H9 (cell line): Measurements from ENCODE around the gene ARHGAP10. TPM values are rescaled to one million over a fixed set of nuclear protein-coding genes. Genes with fewer than 3 reads are reported as not detected.

Experiments used
- DNase-seq: peaks from one replicate; pipeline ENCODE4 v3.0.0-alpha.2; 2017
- H2AFZ ChIP-seq: one replicate; pipeline ENCODE4 v1.6.1; 2013; ENCODE audit warnings: mild to moderate bottlenecking, low read length, control low read depth, moderate library complexity
- H2AK5ac ChIP-seq: 2 replicates; pipeline ENCODE4 v1.6.1; 2013; ENCODE audit warnings: low read length, control low read depth, mixed read lengths; ENCODE audit not compliant: insufficient read length
- H2BK120ac ChIP-seq: one replicate; pipeline ENCODE4 v1.6.1; 2013; ENCODE audit warnings: low read depth, mild to moderate bottlenecking, low read length, control low read depth, inconsistent platforms; ENCODE audit not compliant: poor library complexity, severe bottlenecking
- H2BK12ac ChIP-seq: 2 replicates; pipeline ENCODE4 v1.6.1; 2013; ENCODE audit warnings: low read length, control low read depth, mixed read lengths, low read depth; ENCODE audit not compliant: insufficient read length
- H2BK15ac ChIP-seq: 2 replicates; pipeline ENCODE4 v1.6.1; 2013; ENCODE audit warnings: low read depth, low read length, control low read depth
- H2BK20ac ChIP-seq: one replicate; pipeline ENCODE4 v1.6.1; 2013; ENCODE audit warnings: low read depth, mild to moderate bottlenecking, low read length, control low read depth, inconsistent platforms; ENCODE audit not compliant: poor library complexity, severe bottlenecking
- H2BK5ac ChIP-seq: 2 replicates; pipeline ENCODE4 v1.6.1; 2013; ENCODE audit warnings: low read length, control low read depth, mixed read lengths; ENCODE audit not compliant: insufficient read length
- H3K14ac ChIP-seq: 2 replicates; pipeline ENCODE4 v1.6.1; 2013; ENCODE audit warnings: low read length, control low read depth; ENCODE audit not compliant: insufficient read depth
- H3K18ac ChIP-seq: 2 replicates; pipeline ENCODE4 v1.6.1; 2013; ENCODE audit warnings: low read depth, mild to moderate bottlenecking, mixed read lengths, low read length, control low read depth; ENCODE audit not compliant: insufficient read length
- H3K23ac ChIP-seq: 2 replicates; pipeline ENCODE4 v1.6.1; 2013; ENCODE audit warnings: low read length, control low read depth, mixed read lengths, low read depth; ENCODE audit not compliant: insufficient read length
- H3K23me2 ChIP-seq: 2 replicates; pipeline ENCODE4 v1.6.1; 2013; ENCODE audit warnings: low read depth, mild to moderate bottlenecking, mixed read lengths, low read length, control low read depth; ENCODE audit not compliant: insufficient read length, poor library complexity, severe bottlenecking
- H3K27ac ChIP-seq: 2 replicates; pipeline ENCODE4 v1.5.1; 2013; ENCODE audit warnings: low read length, control low read depth, mixed read lengths, low read depth; ENCODE audit not compliant: insufficient read length
- H3K27me3 ChIP-seq: 2 replicates; pipeline ENCODE4 v1.6.1; 2013; ENCODE audit warnings: low read length, control low read depth, inconsistent platforms; ENCODE audit not compliant: insufficient read depth
- H3K4ac ChIP-seq: 2 replicates; pipeline ENCODE4 v1.6.1; 2013; ENCODE audit warnings: low read depth, mild to moderate bottlenecking, control low read depth, inconsistent platforms, low read length, moderate library complexity
- H3K4me1 ChIP-seq: 2 replicates; pipeline ENCODE4 v1.6.1; 2013; ENCODE audit warnings: low read length, control low read depth, inconsistent platforms; ENCODE audit not compliant: insufficient read depth
- H3K4me2 ChIP-seq: 2 replicates; pipeline ENCODE4 v1.6.1; 2013; ENCODE audit warnings: low read length, control low read depth, mixed read lengths; ENCODE audit not compliant: insufficient read length, insufficient read depth
- H3K56ac ChIP-seq: 2 replicates; pipeline ENCODE4 v1.6.1; 2013; ENCODE audit warnings: low read depth, mild to moderate bottlenecking, mixed read lengths, low read length, control low read depth; ENCODE audit not compliant: insufficient read length
- H3K79me1 ChIP-seq: 2 replicates; pipeline ENCODE4 v1.6.1; 2013; ENCODE audit warnings: low read depth, mild to moderate bottlenecking, moderate library complexity, low read length, control low read depth, inconsistent platforms; ENCODE audit not compliant: insufficient read depth, poor library complexity, severe bottlenecking
- H3K79me2 ChIP-seq: 2 replicates; pipeline ENCODE4 v1.6.1; 2013; ENCODE audit warnings: low read length, control low read depth, inconsistent platforms; ENCODE audit not compliant: insufficient read depth
- H3K9ac ChIP-seq: 2 replicates; pipeline ENCODE4 v1.6.1; 2013; ENCODE audit warnings: low read length, control low read depth, mixed read lengths; ENCODE audit not compliant: insufficient read length; ENCODE audit errors: extremely low read depth
- H3K9me3 ChIP-seq: one replicate; pipeline ENCODE4 v1.6.1; 2013; ENCODE audit warnings: low read depth, low read length, inconsistent platforms; ENCODE audit not compliant: control insufficient read depth
- H3T11ph ChIP-seq: one replicate; pipeline ENCODE4 v1.6.1; 2013; ENCODE audit warnings: mild to moderate bottlenecking, low read length, control low read depth, inconsistent platforms
- H4K20me1 ChIP-seq: one replicate; pipeline ENCODE4 v1.6.1; 2013; ENCODE audit not compliant: control insufficient read depth, insufficient read length, insufficient read depth
- H4K5ac ChIP-seq: 2 replicates; pipeline ENCODE4 v1.6.1; 2013; ENCODE audit warnings: low read depth, mild to moderate bottlenecking, mixed read lengths, low read length, control low read depth; ENCODE audit not compliant: insufficient read length
- H4K8ac ChIP-seq: replicated peaks from 2 replicates; pipeline ENCODE4 v1.6.1; 2013; ENCODE audit warnings: low read length, control low read depth, mixed read lengths, low read depth; ENCODE audit not compliant: insufficient read length
- H4K91ac ChIP-seq: 2 replicates; pipeline ENCODE4 v1.6.1; 2013; ENCODE audit warnings: low read depth, mild to moderate bottlenecking, moderate library complexity, mixed read lengths, low read length, control low read depth; ENCODE audit not compliant: insufficient read length
- H3K27ac Mint-ChIP-seq, 3 experiments: 2 replicates in 2 of 3; 3 replicates in 1 of 3; pipeline ENCODE4 v1.8.0; 2020 to 2021; ENCODE audit warnings: mixed read lengths in 3 of 3, mild to moderate bottlenecking in 1 of 3, moderate library complexity in 1 of 3
- H3K27me3 Mint-ChIP-seq: 2 replicates; pipeline ENCODE4 v1.8.0; 2021; ENCODE audit warnings: low read depth, mild to moderate bottlenecking, moderate library complexity, mixed read lengths
- H3K36me3 Mint-ChIP-seq, 3 experiments: 2 replicates in 2 of 3; 3 replicates in 1 of 3; pipeline ENCODE4 v1.8.0; 2020 to 2021; ENCODE audit warnings: low read depth in 3 of 3, mixed read lengths in 3 of 3; ENCODE audit not compliant: insufficient read depth in 1 of 3
- H3K4me1 Mint-ChIP-seq, 2 experiments: 2 replicates each; pipeline ENCODE4 v1.8.0; 2020; ENCODE audit warnings: mixed read lengths in 2 of 2
- H3K4me3 Mint-ChIP-seq, 2 experiments: 2 replicates in 1 of 2; 3 replicates in 1 of 2; pipeline ENCODE4 v1.8.0; 2020 to 2021; ENCODE audit warnings: mild to moderate bottlenecking in 2 of 2, mixed read lengths in 2 of 2, moderate library complexity in 1 of 2
- H3K9me3 Mint-ChIP-seq, 2 experiments: 2 replicates in 1 of 2; 3 replicates in 1 of 2; pipeline ENCODE4 v1.8.0; 2020; ENCODE audit warnings: mild to moderate bottlenecking in 2 of 2, mixed read lengths in 2 of 2, moderate library complexity in 1 of 2
- CTCF ChIP-seq: fragments of 200-600 bp; sonication (generic); conservative IDR thresholded peaks from 3 replicates; pipeline ENCODE4 v1.8.0; 2021; ENCODE audit warnings: antibody characterized with exemption, mild to moderate bottlenecking
- whole genome bisulfite sequencing: extraction: QIAGEN DNeasy Blood & Tissue Kit; methylation state at CpG from one replicate; pipeline ENCODE4 v1.1.7; 2013; ENCODE audit warnings: missing lambda C conversion rate, low lambda C conversion rate, mixed read lengths; ENCODE audit not compliant: insufficient read length; ENCODE audit errors: extremely low coverage; 5-methylcytosine and 5-hydroxymethylcytosine counted together
- total RNA-seq: library from RNA; stranded (reverse); gene quantifications from 2 replicates; pipeline ENCODE4 v1.2.1, GENCODE V29; 2021

The ARHGAP10 gene
- total RNA-seq, 1 experiment from 2014 or later = 7.8 TPM

- Histone ChIP-seq H3K23ac (no peak overlapping the region), H3K18ac (no peak overlapping the region), H3K14ac (no peak overlapping the region), H3K79me2 (no peaks in the 10 kb centered on the region), H3K56ac (no peak overlapping the region), H2AFZ (no peak overlapping the region), H3K4me1 (no peaks in the 10 kb centered on the region), H2AK5ac (no peak overlapping the region), H3K79me1 (no peaks in the 10 kb centered on the region), H3K9ac (no peak overlapping the region), H4K5ac (no peak overlapping the region), H3K27me3 (no peaks in the 10 kb centered on the region), H2BK20ac (no peak overlapping the region), H2BK15ac (no peak overlapping the region), H3K9me3 (no peaks in the 10 kb centered on the region), H4K91ac (no peak overlapping the region), H2BK120ac (no peak overlapping the region), H3T11ph (no peak overlapping the region), H3K23me2 (no peaks in the 10 kb centered on the region), H2BK12ac (no peak overlapping the region), H3K4ac (no peak overlapping the region), H3K27ac (no peak overlapping the region), H4K20me1 (no peaks in the 10 kb centered on the region), H2BK5ac (no peak overlapping the region), H3K4me2 (no peak overlapping the region), H4K8ac (no peak overlapping the region)
- WGBS = no CpG with 5 or more reads among the region's 4 CpGs
- no peaks in the 10 kb centered on the region for H3K36me3 Mint-ChIP-seq
- TF ChIP-seq CTCF = no peak
- H3K27ac Mint-ChIP-seq = peak overlapping the region in 1 of 3 experiments; percentile 44; a peak in 1 of 7 replicates
- no peak overlapping the region for H3K4me3 Mint-ChIP-seq
- DNase-seq = no peak
- no peaks in the 10 kb centered on the region for H3K27me3 Mint-ChIP-seq
- peaks cover 18 to 19% of the 10 kb centered on the region in 2 experiments for H3K4me1 Mint-ChIP-seq
- H3K9me3 Mint-ChIP-seq = no peaks in the 10 kb centered on the region
These were observed 319.5 kb downstream of the ARHGAP10 start for GRCh38 chr4:148051403-148051802.
